Measurements from ENCODE around the gene SLC7A5. TPM values are rescaled to one million over a fixed set of nuclear protein-coding genes. Genes with fewer than 3 reads are reported as not detected.

Gene SLC7A5
- total and polyA plus RNA-seq, 2 of the 13 experiments (the other 11 are each of a cell fraction or from before 2014, with no cell fraction given): 79.6 to 155 TPM

GRCh38 chr16:87850009-87851006 is 19.0 kb downstream of the SLC7A5 start (continued):
- TF ChIP-seq PRDM15 (CRISPR knock-in tag; IDR thresholded peaks at IDR 0.05): no peak
- TF ChIP-seq ZNF678 (CRISPR knock-in tag; IDR thresholded peaks at IDR 0.05): no peak
- no peak for TF ChIP-seq REL (CRISPR knock-in tag; conservative IDR thresholded peaks at IDR 0.05)
- peak; percentile 92 for TF ChIP-seq ATF2 (CRISPR knock-in tag; IDR thresholded peaks at IDR 0.05)
- TF ChIP-seq FOXP4 (CRISPR knock-in tag; IDR thresholded peaks at IDR 0.05): peak; percentile 88
- no peak for TF ChIP-seq LRRFIP1 (CRISPR knock-in tag; conservative IDR thresholded peaks at IDR 0.05)
- TF ChIP-seq ZNF17 (CRISPR knock-in tag; IDR thresholded peaks at IDR 0.05): no peak
- TF ChIP-seq TARDBP (CRISPR knock-in tag; IDR thresholded peaks at IDR 0.05): peak; percentile 95
- no peak for TF ChIP-seq ZNF496 (CRISPR knock-in tag; IDR thresholded peaks at IDR 0.05; ENCODE audit: insufficient replicate concordance)
- no peak for TF ChIP-seq HDAC6 (IDR thresholded peaks at IDR 0.05; ENCODE audit: low read depth, low read length)
- TF ChIP-seq ZNF746 (CRISPR knock-in tag; IDR thresholded peaks at IDR 0.05): peak; percentile 78; the same call in 1 of the 2 replicates
- no peak; the same call in 1 of the 2 replicates for TF ChIP-seq SP2 (CRISPR knock-in tag; IDR thresholded peaks at IDR 0.05)
- peak; percentile 81 for TF ChIP-seq MIER2 (CRISPR knock-in tag; IDR thresholded peaks at IDR 0.05)
- peak; percentile 64; the same call in 1 of the 2 replicates for TF ChIP-seq PAF1 (CRISPR knock-in tag; IDR thresholded peaks at IDR 0.05)
- no peak for TF ChIP-seq ZNF256 (CRISPR knock-in tag; conservative IDR thresholded peaks at IDR 0.05)
- TF ChIP-seq MNT (IDR thresholded peaks at IDR 0.05): peak; percentile 56
- no peak for TF ChIP-seq ARNT (IDR thresholded peaks at IDR 0.05)
